ENCODE data around the gene PRDX6. TPM values are rescaled to one million over a fixed set of nuclear protein-coding genes. Genes with fewer than 3 reads are reported as not detected.

The PRDX6 gene
- total RNA-seq, 1 donor = 140 TPM

DNA sequence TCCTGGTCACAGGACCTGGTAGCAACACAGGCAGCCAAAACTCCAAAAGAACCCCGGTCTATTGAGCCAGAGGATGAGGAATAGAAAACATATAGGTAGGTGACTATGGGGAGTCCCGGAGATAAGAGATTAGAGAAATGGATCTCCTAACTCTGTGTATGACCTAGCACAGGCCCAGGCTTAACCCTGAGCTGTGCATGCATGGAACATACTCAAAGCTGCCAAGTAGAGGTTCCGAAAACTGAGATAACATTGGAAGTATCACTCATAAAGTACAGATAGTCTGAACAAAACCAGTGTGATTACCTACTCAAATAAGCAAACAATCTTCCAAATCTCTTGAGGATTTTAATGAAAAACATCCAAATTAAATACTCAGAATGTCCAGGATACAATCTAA lies 31.5 kb upstream of the PRDX6 start:
- no peak overlapping the region for H3K4me2 ChIP-seq (ENCODE audit: insufficient read depth, low read length)
- H3K4me3 ChIP-seq (ENCODE audit: insufficient read depth, low read length) = no peak overlapping the region
- DNase-seq (ENCODE audit: insufficient read length, low spot score, missing footprints) = no peak
- H2AFZ ChIP-seq (ENCODE audit: low read length) = no peak overlapping the region
- no peaks in the 10 kb centered on the region for H3K27me3 ChIP-seq (ENCODE audit: insufficient read depth, low read length)
- H3K27ac ChIP-seq (ENCODE audit: low read depth, low read length) = no peak overlapping the region
- H3K79me2 ChIP-seq (ENCODE audit: insufficient read depth, low read length) = no peaks in the 10 kb centered on the region
- H3K36me3 ChIP-seq (ENCODE audit: insufficient read depth, low read length) = no peaks in the 10 kb centered on the region
- no peaks in the 10 kb centered on the region for H3K9me3 ChIP-seq (ENCODE audit: low read depth, low read length)
- TF ChIP-seq, protein P1, sequence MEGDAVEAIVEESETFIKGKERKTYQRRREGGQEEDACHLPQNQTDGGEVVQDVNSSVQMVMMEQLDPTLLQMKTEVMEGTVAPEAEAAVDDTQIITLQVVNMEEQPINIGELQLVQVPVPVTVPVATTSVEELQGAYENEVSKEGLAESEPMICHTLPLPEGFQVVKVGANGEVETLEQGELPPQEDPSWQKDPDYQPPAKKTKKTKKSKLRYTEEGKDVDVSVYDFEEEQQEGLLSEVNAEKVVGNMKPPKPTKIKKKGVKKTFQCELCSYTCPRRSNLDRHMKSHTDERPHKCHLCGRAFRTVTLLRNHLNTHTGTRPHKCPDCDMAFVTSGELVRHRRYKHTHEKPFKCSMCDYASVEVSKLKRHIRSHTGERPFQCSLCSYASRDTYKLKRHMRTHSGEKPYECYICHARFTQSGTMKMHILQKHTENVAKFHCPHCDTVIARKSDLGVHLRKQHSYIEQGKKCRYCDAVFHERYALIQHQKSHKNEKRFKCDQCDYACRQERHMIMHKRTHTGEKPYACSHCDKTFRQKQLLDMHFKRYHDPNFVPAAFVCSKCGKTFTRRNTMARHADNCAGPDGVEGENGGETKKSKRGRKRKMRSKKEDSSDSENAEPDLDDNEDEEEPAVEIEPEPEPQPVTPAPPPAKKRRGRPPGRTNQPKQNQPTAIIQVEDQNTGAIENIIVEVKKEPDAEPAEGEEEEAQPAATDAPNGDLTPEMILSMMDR (IDR thresholded peaks at IDR 0.05; ENCODE audit: extremely low read depth, low read depth, low read length) = no peak
- no peaks in the 10 kb centered on the region for H4K20me1 ChIP-seq (ENCODE audit: insufficient read depth, low read length)
- H3K4me1 ChIP-seq (ENCODE audit: insufficient read depth, low read length) = no peaks in the 10 kb centered on the region

DNA sequence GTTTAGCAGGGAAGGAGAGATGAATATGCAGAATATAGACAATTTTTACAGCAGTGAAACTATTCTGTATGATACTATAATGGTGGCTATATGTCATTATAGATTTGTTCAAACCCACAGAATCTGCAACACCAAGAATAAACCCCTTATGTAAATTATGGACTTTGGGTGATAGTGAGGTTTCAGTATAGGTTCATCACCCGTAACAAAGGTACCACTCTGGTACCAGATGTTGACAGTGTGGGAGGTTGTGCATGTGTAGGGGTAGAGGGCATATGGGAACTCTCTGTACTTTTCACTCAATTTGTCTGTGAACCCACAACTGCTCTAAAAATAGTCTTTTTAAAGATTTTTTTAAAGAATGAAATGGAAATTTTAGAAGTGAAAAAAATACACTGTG lies 29.9 kb upstream of the PRDX6 start:
- no peak for DNase-seq (ENCODE audit: insufficient read length, low spot score, missing footprints)
- TF ChIP-seq, protein P1 (IDR thresholded peaks at IDR 0.05; ENCODE audit: extremely low read depth, low read depth, low read length) = no peak
- no peaks in the 10 kb centered on the region for H3K9me3 ChIP-seq (ENCODE audit: low read depth, low read length)

DNA sequence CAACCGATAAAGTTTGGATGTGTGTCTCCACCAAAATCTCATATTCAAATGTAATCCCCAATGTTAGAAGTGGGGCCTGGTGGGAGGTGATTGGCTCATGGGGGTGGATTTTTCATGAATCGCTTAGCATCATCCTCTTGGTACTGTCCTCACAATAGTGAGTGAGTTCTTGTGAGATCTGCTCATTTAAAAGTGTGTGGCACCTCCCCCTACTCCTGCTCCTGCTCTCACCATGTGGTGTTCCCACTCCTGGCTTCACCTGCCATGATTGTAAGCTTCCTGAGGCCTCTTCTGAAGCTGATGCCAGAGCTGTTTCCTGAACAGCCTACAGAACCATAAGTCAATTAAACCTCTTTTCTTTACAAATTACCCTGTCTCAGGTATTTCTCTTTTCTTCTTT lies 28.2 kb upstream of the PRDX6 start:
- no peaks in the 10 kb centered on the region for H3K36me3 ChIP-seq (ENCODE audit: insufficient read depth, low read length)
- no peak for DNase-seq (ENCODE audit: insufficient read length, low spot score, missing footprints)
- no peaks in the 10 kb centered on the region for H4K20me1 ChIP-seq (ENCODE audit: insufficient read depth, low read length)
- H3K27ac ChIP-seq (ENCODE audit: low read depth, low read length) = no peak overlapping the region
- H3K4me1 ChIP-seq (ENCODE audit: insufficient read depth, low read length) = peaks cover 4% of the 10 kb centered on the region
- TF ChIP-seq, protein P1 (IDR thresholded peaks at IDR 0.05; ENCODE audit: extremely low read depth, low read depth, low read length) = no peak
- no peak overlapping the region for H3K4me3 ChIP-seq (ENCODE audit: insufficient read depth, low read length)
- no peaks in the 10 kb centered on the region for H3K27me3 ChIP-seq (ENCODE audit: insufficient read depth, low read length)
- no peak overlapping the region for H2AFZ ChIP-seq (ENCODE audit: low read length)
- no peak overlapping the region for H3K4me2 ChIP-seq (ENCODE audit: insufficient read depth, low read length)
- H3K79me2 ChIP-seq (ENCODE audit: insufficient read depth, low read length) = no peaks in the 10 kb centered on the region
- H3K9me3 ChIP-seq (ENCODE audit: low read depth, low read length) = no peaks in the 10 kb centered on the region

More for the DNA sequence above, 29.9 kb upstream of the PRDX6 start:
- Histone ChIP-seq H3K4me1 (ENCODE audit: insufficient read depth, low read length) (no peaks in the 10 kb centered on the region), H3K4me2 (ENCODE audit: insufficient read depth, low read length) (no peak overlapping the region), H3K79me2 (ENCODE audit: insufficient read depth, low read length) (no peaks in the 10 kb centered on the region), H2AFZ (ENCODE audit: low read length) (no peak overlapping the region), H3K27ac (ENCODE audit: low read depth, low read length) (no peak overlapping the region), H3K4me3 (ENCODE audit: insufficient read depth, low read length) (no peak overlapping the region), H3K36me3 (ENCODE audit: insufficient read depth, low read length) (no peaks in the 10 kb centered on the region), H3K27me3 (ENCODE audit: insufficient read depth, low read length) (no peaks in the 10 kb centered on the region), H4K20me1 (ENCODE audit: insufficient read depth, low read length) (no peaks in the 10 kb centered on the region)

DNA sequence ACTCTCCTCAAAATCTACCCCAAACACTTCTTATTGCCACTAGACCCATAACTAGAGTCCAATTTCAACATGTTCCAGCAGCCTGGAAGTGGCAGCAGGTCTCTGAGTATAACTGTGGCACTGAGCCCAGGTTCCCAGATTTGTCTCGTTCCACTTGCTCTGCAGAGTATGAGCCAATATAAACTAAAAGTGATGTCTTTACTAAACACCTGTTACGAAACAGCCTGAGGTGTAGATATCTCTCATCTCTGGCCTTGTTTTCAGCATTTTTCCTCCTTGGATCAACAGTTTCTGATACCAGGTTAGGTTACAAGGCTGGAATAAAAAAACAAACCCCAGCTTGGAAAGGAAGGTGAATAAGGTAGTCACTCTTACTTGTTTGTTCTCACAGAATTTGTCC lies 25.2 kb upstream of the PRDX6 start:
- no peak overlapping the region for H3K4me2 ChIP-seq (ENCODE audit: insufficient read depth, low read length)
- H3K9me3 ChIP-seq (ENCODE audit: low read depth, low read length) = no peaks in the 10 kb centered on the region
- H3K27ac ChIP-seq (ENCODE audit: low read depth, low read length) = no peak overlapping the region
- H2AFZ ChIP-seq (ENCODE audit: low read length) = no peak overlapping the region
- peaks cover 9% of the 10 kb centered on the region for H3K4me1 ChIP-seq (ENCODE audit: insufficient read depth, low read length)
- H4K20me1 ChIP-seq (ENCODE audit: insufficient read depth, low read length) = no peaks in the 10 kb centered on the region
- H3K27me3 ChIP-seq (ENCODE audit: insufficient read depth, low read length) = no peaks in the 10 kb centered on the region
- DNase-seq (ENCODE audit: insufficient read length, low spot score, missing footprints) = no peak
- TF ChIP-seq, protein P1 (IDR thresholded peaks at IDR 0.05; ENCODE audit: extremely low read depth, low read depth, low read length) = no peak
- no peak overlapping the region for H3K4me3 ChIP-seq (ENCODE audit: insufficient read depth, low read length)
- H3K79me2 ChIP-seq (ENCODE audit: insufficient read depth, low read length) = no peaks in the 10 kb centered on the region
- H3K36me3 ChIP-seq (ENCODE audit: insufficient read depth, low read length) = no peaks in the 10 kb centered on the region
